Stimulated activated CD8-positive, alpha-beta memory T cell treated with anti-CD3 and anti-CD28 coated beads, Interleukin-12 subunit alpha, Interleukin-12 subunit beta, amount 100 ng/mL, for 1 hour (primary cell): ENCODE data around the gene HHIPL1.
"Not testable (repeated sequence)": the region's sequence is repeated elsewhere in the genome, so short reads cannot be mapped to it uniquely, and the experiment has no call there.

Source experiments
- DNase-seq: peaks from one replicate; pipeline ENCODE4 v3.0.0-alpha.2; 2020; ENCODE audit warnings: low read depth

Gene HHIPL1

DNA sequence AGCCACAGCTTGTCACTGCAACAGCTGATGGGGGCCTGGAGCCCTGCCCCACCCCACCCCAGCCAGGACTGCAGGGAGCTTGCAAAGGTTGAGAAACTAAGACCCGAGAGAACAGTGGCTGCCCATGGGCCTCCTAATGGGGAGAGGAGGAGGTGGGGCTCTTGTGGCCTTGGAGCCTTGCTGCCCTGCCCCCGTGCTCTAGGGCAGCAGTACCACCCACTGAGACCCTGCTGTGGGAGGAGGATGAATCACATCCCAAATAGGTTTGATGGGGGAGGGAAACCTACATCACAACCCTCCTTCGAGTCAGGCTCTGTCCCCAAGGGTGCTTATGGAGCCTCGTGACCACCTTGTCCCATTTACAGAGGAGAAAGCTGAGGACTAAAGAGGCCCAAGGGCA lies 15.9 kb downstream of the HHIPL1 start:
- no peak for DNase-seq

DNA sequence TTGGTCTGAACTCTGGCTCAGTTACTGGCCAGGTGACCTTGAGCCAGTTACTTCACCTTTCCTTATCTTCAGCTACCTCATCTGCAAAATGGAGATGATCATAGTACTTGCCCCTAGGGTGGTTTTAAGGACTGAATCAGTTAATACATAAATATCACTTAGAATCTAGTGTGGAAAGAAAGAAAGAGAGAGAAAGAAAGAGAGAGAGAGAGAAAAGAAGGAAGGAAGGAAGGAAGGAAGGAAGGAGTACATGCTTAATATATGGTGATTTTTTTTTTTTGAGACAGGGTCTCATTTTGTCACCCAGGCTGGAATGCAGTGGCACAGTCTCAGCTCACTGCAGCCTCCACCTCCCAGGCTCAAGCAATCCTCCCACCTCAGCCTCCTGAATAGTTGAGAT lies 16.3 kb downstream of the HHIPL1 start:
- not testable (repeated sequence) for DNase-seq

DNA sequence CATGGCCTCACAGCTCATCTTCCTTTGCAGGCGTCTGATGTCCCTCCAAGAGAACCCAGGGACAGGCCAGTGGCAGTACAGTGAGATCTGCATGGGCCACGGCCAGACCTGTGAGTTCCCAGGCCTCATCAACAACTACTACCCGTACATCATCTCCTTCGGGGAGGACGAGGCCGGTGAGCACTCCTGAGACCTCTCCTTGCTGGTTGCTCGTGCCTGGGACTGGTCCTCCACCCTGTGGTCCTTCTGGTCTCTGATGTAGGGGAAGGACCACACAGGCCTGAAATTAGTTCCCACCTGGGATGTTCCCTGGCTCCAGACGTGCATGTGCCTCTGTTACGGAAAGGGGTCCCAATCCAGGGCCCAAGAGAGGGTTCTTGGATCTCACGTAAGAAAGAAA lies 17.9 kb downstream of the HHIPL1 start:
- DNase-seq, result no peak

DNA sequence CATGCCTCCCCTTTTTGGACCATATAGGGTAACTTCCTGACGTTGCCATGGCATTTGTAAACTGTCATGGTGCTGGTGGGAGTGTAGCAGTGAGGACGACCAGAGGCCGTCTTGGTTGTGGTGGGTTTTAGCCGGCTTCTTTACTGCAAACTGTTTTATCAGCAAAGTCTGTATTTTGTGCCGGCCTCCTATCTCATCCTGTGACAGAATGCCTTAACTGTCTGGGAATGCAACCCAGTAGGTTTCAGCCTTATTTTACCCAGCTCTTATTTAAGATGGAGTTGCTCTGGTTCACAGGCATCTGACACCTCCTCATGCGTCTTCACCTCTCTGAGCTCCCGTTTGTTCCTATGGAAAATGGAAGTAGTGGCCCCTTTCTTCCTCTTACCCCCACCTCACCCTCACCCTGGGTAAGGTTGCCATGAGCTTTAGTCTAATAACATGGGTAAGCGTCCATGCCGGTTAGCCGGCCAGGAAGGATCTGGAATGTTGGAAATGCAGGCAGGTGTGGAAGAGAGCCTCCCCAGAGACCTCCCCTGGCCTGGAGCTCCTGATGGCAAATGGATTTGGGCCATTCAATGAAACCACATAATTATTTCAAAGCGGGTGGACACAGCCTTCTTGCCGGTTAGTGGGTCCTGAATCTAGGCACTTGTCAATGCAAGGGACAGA lies 18.6 kb downstream of the HHIPL1 start:
- no peak for DNase-seq

DNA sequence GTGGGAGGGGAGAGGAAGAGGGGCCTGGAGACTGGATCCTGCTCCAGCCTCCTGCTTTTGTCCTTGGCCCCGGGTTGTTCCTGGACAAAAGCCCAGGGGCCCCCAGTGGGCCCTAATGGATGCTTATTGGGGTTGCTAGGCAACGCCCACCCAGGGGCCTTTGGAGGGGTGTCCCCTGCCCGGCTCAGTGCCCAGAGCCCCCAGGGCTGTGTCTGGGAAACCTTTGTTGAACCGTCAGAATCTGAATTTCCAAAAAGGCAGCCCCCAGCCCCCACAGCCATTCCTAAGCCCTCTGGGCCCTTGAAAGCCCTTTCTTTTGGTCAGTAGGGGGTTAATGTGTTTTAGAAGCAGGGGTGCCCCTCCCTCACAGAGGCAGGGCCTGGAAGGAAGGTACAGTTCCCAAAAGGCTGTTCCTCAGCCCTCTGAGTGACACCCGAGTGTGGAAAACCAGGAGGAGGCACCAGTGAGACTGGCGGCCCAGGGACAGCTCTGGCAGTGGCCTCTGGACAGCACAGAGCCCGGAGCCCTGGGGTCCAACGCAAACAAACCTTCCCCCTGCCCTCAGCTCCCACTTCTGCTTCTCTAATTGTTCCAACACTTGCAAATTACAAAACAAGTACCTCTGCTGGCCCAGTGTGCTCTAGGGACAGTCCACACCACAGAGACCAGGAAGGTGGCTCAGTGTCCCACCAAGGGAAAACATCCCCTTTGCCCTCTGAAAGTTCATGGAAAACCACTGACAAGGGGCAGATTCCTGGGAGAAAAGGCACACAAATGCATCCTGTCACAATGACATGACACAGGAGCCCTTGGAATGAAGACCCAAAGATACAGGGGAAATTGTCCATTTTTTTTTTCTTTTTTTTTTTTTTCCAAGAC lies 19.4 kb downstream of the HHIPL1 start:
- no peak for DNase-seq

DNA sequence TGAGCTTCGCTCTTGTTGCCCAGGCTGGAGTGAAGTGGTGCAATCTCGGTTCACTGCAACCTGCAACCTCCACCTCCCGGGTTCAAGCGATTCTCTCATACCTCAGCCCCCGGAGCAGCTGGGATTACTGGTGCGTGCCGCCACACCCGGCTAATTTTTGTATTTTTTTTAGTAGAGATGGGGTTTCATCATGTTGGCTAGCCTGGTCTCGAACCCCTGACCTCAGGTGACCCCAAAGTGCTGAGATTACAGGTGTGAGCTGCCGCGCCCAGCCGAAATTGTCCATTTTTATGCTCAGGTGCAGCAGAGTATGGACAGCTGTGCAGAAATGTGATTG lies 20.0 kb downstream of the HHIPL1 start:
- DNase-seq, result no peak

DNA sequence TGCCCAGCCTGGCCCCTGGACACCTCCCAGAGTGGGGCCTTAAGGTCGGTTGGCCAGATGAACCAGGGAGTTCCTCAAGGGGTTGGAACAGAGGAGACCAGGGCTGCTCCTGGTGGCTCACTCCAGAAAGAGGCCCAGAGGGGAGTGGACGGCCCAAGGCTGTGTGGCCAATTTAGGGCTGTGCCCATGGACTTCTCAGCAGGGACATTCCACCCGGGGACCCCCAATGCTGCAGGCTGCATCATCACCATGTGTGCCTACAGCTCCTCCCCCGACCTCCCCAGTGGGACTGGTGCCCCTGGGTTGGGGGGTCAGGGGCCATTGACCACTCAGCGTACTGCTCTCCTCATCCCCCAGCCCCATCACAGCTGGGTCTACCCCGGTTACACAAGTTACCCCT lies 21.6 kb downstream of the HHIPL1 start:
- DNase-seq, result no peak

DNA sequence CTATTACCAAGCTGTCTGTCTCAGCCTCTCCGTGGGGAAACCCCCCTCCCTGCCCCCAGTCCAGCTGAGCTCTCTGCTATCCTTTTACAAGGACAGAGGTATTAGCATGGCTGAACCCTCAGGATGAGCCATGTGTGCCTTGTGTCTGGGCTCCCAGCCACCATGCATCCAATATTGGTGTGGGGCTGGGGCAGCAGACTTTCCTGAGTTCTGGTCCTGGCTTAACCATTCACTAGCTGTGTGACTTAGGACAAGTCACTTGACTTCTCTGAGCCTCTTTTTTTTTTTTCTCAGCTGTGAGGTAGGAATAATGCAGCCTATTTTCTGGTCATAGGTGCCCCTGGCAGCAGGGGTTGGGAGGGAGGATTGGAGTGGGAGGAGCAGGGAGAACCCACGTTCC lies 22.1 kb downstream of the HHIPL1 start:
- DNase-seq, result no peak

DNA sequence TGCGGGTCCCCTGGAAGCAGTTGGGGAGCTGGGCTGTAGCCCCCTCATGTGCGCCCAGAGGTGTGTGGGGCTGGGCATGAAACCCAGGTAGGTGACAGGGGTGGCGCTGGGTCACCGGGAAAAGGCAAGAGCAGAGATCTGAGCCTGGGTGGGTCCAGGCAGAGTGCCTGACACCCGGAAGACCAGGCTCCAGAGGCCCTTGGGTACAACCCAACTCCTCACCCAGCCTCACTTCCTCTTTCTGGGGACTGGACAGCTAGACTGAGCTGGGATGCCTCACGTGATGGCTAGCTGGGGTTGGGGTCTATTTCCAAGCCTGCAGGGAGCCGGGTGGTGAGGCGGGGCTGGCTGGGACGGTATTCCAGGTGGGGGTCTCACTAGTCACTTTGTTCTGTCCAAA lies 22.9 kb downstream of the HHIPL1 start:
- no peak for DNase-seq

DNA sequence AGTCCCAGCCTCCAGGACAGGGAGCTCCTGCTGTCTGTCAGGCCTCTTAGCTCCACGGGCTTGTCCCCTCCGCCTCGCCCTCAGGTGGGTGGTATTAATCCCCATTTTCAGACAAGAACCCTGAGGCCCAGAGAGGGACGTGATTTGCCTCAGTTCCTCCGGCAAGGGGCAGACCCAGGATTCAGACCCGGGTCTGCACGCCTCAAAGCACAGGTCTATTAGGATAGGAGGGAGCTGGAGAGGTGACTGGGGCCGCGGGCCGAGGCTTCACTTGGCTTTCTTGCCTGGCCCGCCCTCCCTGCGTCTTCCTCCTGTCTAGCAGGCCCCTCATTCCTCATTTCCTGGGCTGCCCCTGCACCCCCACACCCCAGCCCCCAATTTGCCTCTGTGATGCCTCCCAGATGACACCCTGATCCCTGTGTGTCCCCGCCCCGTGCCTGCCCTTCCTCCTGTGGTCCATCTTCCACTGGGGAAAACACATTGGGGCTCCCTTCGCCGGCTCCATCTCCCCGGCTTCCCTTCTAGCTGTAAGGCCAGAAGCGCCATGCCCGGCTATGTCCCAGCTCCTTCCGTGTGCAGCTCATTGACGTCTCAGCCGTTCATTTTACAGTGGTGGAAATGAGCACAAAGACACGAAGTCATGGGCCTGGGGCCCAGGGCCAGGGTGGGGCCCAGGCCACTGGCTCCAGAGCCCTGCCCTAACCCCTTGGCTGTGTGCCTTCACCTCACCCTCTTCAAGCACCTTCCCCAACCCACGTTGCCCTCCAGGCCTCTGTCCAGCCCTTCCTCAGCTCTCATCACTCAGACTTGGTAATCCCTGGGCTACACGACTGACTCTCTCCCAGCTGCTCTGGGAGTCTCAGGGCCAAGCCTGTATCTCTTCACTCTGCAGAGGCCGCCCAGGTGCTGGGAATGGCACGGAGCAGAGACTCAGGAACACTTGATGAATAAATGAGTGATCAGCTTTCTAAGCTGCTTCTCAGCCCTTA lies 23.7 kb downstream of the HHIPL1 start:
- DNase-seq, result no peak

DNA sequence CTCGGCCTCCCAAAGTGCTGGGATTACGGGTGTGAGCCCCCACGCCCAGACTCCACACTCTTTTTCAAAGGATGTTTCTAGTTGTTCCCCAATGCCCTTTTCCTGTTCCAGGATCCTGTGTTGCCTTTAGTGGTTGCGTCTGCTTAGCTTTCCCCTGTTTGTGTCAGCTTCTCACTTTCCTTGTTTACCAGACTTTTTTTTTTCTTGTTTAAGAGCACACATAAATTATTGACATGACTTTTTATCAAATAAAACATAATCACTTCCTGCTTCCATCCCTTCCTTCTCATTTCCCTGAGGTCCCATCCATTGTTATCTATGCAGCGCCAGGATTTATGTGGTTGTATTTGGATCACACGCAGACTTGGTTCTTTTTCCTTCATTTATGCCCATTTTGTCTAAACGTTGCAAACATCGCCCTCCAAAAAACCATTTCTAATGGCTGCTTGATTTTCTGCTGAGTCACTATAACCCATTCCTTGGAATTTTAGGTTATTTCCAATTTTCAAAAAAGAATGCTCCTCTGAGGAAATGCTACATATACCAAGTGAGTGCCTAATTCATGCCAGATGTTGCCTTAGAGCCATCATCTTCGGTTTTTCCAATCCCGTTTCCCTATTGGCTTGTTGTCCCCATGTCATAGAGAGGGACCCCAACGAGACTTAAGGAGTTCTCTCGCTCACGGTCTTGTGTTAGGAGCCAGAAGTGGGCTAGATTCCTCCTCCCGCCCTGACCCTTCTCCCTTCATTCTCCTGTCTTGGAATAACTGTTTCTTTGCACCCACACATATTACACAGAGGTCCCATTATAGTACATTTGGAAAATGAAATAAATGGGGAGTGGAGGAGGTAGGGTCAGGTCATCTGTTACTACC lies 25.7 kb downstream of the HHIPL1 start:
- no peak for DNase-seq

DNA sequence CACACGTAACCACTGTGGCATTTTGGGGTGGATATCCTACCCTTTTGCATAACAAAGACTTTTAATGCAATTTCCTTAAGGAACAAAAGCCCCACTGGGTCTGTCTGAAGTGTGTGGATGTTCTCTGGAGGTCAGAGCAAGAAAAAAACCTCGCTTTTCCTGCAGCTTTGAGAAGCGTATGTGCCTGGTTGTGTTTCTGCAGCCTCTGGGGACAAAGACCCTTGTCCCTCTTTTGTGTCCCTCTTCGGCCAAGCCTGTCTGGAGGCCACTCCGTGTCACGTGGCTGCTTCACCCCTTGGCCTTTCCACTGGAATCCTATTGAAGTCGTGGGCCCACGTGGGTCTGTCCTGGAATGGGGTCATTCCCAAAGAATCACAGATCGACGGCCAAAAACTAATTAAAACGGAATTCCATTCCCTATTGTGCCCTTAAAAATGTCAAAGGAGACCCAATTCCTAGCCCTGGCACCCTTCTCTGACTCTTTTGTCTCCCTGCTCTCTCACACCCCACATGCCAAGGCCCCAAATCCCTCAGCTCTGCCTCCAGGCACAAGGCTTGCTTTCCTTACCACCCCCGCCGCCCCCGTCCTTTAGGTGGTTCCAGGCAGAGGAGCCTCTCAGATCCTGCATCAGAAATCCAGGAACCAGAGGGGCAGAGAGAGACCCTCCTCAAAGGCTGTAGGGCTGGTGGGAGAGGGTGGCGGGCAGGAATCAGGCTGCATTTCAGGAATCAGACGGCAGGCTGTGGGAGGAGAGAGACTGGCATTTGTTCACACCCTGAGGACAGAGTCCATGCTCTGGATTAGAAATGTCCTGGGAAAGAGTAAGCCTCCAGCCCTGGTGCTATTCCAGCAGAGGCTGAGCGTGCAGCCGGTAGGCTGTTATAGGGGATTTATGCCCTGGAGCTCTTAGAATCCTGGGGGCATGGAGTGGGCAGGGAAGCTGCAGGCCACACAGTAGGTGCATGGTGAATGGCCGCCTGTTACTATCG lies 26.6 kb downstream of the HHIPL1 start:
- no peak for DNase-seq

DNA sequence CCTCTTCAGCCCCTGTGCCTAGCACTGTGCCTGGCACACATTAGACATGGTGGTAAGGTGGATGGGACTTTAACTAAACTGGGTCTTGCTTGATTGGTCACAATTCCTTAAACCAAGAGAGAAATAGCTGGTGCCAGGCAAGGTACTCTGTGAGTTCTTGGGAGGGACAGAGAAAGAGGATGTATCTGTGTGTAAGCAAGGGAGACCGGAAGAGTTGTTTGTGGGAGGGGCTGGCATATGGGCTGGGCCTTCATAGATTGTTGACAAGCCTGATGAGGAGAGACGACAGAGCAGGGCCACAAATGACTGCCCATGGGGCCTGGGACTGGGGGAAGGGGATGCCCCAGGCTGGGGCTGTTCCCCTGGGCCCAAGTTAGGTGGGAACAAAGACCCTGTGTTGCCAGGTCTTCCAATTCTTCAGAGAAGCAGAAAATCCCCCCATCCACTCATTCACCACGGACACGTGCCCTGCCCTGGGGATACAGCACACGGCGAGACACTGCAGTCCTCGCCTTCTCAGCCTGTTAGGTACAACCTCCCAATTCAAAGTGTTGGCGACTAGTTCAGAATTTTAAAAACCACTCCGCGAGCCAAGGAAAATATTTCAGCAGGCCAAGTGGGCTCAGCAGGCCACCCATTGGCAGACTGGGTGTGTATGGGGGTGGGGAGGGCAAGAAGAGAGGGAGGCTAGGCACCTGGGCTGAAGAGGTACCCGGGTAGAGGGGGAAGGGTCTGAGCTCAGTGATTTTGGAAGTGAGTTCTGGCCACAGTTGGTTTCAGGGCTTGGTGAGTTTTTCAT lies 27.8 kb downstream of the HHIPL1 start:
- no peak for DNase-seq

DNA sequence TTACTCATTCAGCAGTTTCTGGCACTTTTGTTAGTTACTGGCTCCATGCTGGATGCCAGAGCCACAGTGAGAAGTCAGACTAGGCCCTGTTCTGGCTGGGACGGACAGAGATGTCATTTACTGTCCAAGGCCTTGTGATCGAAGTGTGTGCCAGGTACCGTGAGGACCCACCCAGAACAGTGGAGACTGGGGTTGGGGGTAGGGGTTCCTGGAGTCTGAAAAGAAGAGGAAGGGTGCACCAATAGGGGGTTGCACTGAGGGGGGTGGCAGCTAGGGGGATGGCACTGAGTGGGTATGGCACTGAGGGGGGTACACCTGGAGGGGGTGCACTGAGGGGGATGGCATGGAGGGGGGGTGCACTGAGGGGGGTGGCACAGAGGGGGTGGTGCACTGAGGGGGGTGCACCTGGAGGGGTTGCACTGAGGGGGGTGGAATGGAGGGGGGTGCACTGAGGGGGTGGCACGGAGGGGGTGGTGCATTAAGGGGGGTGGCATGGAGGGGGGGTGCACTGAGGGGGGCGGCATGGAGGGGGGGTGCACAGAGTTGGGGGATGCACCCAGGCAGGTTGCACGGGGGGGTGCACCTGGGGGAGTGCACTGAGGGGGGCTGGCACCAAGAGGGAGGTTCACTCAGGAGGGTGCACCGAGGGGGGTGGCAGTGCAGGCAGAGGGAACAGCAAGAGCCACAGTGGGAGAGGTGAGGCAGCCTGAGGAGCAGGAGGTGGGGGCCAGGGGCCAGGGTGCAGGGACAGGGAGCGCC lies 28.6 kb downstream of the HHIPL1 start:
- DNase-seq, result no peak

DNA sequence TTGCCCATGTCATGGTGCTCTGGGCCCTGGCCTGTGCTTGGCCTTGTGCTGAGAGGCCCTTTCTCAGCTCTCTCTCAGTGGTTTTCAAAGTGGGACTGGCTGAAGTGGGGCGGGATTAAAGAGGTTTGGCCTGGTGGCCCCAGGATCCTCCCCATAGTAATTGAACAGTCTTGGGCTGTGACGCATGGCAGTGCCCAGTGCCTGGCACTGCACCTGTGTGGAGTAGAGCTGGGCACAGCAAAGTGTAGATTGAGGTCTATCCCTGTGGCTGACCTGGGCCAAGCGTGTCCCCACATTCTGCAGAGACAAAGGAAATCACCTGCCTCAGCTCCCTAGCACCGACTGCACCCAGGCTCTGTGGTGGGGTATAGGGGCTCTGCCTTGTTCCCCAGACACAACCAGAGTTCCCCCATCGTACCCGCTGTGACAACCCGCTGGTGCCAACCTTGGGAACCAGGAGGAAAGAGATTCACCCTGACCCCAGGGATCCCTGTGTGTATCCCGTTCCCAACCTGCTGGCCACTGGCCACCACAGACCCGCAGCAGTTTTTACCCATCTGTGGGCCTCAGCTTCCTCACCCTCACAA lies 29.2 kb downstream of the HHIPL1 start:
- DNase-seq, result no peak

DNA sequence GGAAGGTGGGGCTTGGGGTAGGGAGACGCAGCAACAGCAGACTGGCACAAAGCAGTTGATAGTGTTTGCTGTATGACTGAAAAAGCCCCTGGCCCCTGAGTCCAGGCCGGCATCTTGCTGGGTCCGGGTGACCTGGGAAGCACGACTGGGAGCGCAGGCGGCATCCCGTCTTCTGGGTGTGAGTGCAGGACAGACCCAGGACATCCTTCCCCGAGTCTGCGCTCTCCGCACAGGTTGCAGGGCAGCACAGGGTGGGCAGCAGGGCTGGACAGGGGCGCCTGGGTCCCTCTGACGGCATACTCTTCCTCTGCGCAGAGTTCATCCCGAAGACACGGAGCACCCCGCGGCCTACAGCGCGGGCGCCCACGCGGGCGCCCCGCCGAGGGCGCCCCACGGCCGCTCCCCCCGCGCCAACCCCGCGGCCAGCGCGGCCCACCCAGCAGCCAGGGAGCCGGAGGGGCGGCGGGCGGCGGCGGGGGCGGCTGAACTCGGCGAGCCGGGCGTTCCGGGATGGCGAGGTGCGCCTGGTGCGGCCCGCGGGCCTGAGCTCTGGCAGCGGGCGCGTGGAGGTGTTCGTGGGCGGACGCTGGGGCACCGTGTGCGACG lies 29.9 kb downstream of the HHIPL1 start:
- no peak for DNase-seq

DNA sequence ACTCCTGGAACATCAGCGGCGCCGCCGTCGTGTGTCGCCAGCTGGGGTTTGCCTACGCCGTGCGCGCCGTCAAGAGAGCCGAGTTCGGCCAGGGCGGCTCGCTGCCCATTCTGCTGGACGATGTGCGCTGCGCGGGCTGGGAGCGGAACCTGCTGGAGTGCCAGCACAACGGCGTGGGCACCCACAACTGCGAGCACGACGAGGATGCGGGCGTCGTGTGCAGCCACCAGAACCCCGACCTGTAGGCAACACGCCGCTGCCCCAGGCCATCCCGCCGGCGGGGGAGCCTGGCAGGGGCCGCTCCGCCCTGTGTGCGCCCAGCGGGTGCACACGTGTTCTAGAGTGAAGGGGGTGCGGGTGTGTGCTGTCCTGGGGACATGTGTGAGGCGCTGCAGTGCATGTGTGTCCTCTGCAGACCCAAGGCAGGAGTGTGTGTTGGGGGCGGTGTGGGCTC lies 30.5 kb downstream of the HHIPL1 start:
- DNase-seq, result no peak

DNA sequence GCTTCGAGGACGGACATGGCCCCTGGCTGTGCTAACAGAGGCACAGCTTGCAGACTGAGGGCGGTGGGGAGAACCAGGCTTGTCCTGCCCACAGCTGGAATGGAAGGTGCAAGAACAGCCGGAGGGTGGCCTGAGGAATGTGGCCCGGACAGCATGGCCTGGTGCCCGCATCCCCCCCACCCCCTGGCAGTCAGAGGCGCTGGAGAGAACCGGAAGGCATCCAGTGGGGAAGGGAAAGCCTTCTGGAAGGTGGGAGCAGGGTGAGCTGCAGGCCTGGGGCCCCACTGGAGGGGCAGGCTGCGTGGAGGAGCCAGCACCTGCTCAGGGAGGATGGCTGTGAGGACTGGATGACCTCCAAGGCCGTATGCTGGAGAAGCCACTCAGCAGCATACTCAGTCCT lies 31.0 kb downstream of the HHIPL1 start:
- DNase-seq, result no peak
